Stimulated activated CD8-positive, alpha-beta memory T cell treated with anti-CD3 and anti-CD28 coated beads, Interleukin-7, amount 100 ng/mL, for 24 hours (primary cell): ENCODE results near the gene AHCYL2.
"Not testable (repeated sequence)": the region's sequence is repeated elsewhere in the genome, so short reads cannot be mapped to it uniquely, and the experiment has no call there.

Source experiments
- DNase-seq: peaks from one replicate; pipeline ENCODE4 v3.0.0-alpha.2; 2020; ENCODE audit warnings: low read depth

Gene AHCYL2

GRCh38 chr7:129456421-129456820, 231.6 kb downstream of the AHCYL2 start:
- no peak for DNase-seq

GRCh38 chr7:129457101-129457500, 232.3 kb downstream of the AHCYL2 start:
- no peak for DNase-seq

GRCh38 chr7:129458171-129458570, 233.3 kb downstream of the AHCYL2 start:
- no peak for DNase-seq

- no peak for DNase-seq
Observed at GRCh38 chr7:129461809-129462208, 237.0 kb downstream of the AHCYL2 start.

GRCh38 chr7:129462420-129462819, 237.6 kb downstream of the AHCYL2 start:
- DNase-seq = no peak

GRCh38 chr7:129464194-129464593, 239.4 kb downstream of the AHCYL2 start:
- DNase-seq = no peak

GRCh38 chr7:129465080-129465479, 240.2 kb downstream of the AHCYL2 start:
- DNase-seq = no peak

- no peak for DNase-seq
Observed at GRCh38 chr7:129466796-129467195, 242.0 kb downstream of the AHCYL2 start.

GRCh38 chr7:129468087-129468486, 243.3 kb downstream of the AHCYL2 start:
- no peak for DNase-seq

GRCh38 chr7:129468547-129468946, 243.7 kb downstream of the AHCYL2 start:
- DNase-seq = no peak

GRCh38 chr7:129469930-129470329, 245.1 kb downstream of the AHCYL2 start:
- DNase-seq = no peak

- no peak for DNase-seq
Observed at GRCh38 chr7:129470411-129470810, 245.6 kb downstream of the AHCYL2 start.

- no peak for DNase-seq
Observed at GRCh38 chr7:129471402-129471827, 246.6 kb downstream of the AHCYL2 start.

- not testable (repeated sequence) for DNase-seq
Observed at GRCh38 chr7:129475931-129476330, 251.1 kb downstream of the AHCYL2 start.

GRCh38 chr7:129476398-129476797, 251.6 kb downstream of the AHCYL2 start:
- DNase-seq = not testable (repeated sequence)
